Esophagus muscularis mucosa (tissue), 3 donors: ENCODE data around the gene NR3C2.

Experiments
- EP300 ChIP-seq: sonication (generic); formaldehyde crosslinking; IDR thresholded peaks from one replicate; pipeline ENCODE4 v1.6.1; 2017; ENCODE audit warnings: antibody characterized with exemption
- TF ChIP-seq, protein P1 (sequence below), 3 experiments: fragments of 200-600 bp in 2 of 3; fragments of 450-650 bp in 1 of 3; sonication (generic) in 2 of 3; IDR thresholded peaks; one replicate each; pipeline ENCODE4 v1.5.1; 2017 to 2019; ENCODE audit warnings: antibody characterized with exemption in 3 of 3, mild to moderate bottlenecking in 2 of 3, moderate library complexity in 1 of 3

DNA sequence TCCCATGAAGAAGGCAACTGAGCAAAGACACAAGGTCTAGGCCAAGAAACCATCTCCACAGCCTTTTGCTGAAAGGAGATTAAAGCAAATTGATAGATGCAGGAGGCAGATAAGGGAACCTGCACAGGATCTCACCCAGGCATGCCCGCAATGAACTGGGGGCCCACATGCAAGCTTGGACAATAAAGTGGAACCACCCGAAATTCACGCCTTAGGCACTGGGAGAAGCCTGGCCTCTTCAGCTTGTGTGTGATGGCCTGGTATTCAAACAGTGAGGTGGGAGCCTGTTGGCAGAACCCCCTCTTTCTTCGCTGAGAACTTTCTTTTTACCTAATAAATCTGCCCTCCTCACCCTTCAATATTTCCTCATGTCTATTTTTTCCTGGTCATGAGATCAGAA, 213.2 kb downstream of the NR3C2 start:
- TF ChIP-seq, protein P1, sequence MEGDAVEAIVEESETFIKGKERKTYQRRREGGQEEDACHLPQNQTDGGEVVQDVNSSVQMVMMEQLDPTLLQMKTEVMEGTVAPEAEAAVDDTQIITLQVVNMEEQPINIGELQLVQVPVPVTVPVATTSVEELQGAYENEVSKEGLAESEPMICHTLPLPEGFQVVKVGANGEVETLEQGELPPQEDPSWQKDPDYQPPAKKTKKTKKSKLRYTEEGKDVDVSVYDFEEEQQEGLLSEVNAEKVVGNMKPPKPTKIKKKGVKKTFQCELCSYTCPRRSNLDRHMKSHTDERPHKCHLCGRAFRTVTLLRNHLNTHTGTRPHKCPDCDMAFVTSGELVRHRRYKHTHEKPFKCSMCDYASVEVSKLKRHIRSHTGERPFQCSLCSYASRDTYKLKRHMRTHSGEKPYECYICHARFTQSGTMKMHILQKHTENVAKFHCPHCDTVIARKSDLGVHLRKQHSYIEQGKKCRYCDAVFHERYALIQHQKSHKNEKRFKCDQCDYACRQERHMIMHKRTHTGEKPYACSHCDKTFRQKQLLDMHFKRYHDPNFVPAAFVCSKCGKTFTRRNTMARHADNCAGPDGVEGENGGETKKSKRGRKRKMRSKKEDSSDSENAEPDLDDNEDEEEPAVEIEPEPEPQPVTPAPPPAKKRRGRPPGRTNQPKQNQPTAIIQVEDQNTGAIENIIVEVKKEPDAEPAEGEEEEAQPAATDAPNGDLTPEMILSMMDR (IDR thresholded peaks at IDR 0.05): no peak
- no peak for TF ChIP-seq EP300
